T47D (cell line): ENCODE measurements around the gene ESCO1.

ENCODE experiments used
- DNase-seq, 2 experiments: peaks; one replicate each; pipeline versions ENCODE4 v3.0.0 to v3.0.0-alpha.2; 2011 to 2012; ENCODE audit warnings: low read depth in 1 of 2, low spot score in 1 of 2
- JUND ChIP-seq: IDR thresholded peaks from 2 replicates; pipeline ENCODE4 v1.6.1; 2012; ENCODE audit warnings: low read depth
- in situ Hi-C: cut with HindIII; loops from 2 replicates; pipeline ENCODE4 v1.10.0; 2016; ENCODE audit warnings: low sequenced_read_pairs, low pct_unique_long_range_greater_than_20kb

The ESCO1 gene

GRCh38 chr18:21557607-21558253 lies 42.8 kb downstream of the ESCO1 start:
- no peak for TF ChIP-seq JUND
- DNase-seq, result no peak
- in situ Hi-C loops, result no loop called here

DNA sequence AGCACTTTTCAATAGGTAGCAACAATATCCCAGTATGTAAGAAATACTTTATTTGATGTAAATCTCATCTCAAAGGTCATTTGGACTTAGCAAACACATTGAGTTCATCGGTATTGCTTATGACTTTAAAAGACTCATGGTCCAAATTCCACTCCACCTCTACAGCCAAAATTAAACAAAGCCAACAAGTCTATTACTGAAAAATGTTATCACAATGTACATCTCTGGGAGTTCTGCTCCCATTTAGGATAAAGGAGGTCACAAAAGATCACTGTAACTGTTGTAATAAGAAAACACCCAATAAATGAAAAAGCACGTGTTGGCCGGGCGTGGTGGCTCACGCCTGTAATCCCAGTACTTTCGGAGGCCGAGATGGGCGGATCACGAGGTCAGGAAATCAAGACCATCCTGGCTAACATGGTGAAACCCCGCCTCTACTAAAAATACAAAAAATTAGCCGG lies 50.0 kb downstream of the ESCO1 start:
- in situ Hi-C loops, result no loop called here
- DNase-seq, result no peak
- no peak for TF ChIP-seq JUND

DNA sequence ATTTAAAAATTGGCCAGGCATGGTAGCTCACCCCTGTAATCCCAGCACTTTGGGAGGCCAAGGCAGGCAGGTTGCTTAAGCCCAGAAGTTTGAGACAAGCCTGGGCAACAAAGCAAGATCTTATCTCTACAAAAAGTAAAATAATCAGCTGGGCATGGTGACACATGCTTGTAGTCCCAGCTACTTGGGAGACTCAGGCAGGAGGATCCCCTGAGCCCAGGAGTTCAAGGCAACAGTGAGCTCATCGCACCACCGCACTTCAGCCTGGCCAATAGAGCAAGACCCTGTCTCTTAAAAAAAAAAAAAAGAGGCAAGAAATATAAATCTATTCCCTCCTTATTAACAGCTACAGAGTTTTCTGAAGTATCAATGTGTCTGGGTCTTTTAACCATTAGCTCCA lies 51.9 kb downstream of the ESCO1 start:
- no peak for TF ChIP-seq JUND
- in situ Hi-C loops, result no loop called here
- peak in 1 of 2 experiments; percentile 31 for DNase-seq

DNA sequence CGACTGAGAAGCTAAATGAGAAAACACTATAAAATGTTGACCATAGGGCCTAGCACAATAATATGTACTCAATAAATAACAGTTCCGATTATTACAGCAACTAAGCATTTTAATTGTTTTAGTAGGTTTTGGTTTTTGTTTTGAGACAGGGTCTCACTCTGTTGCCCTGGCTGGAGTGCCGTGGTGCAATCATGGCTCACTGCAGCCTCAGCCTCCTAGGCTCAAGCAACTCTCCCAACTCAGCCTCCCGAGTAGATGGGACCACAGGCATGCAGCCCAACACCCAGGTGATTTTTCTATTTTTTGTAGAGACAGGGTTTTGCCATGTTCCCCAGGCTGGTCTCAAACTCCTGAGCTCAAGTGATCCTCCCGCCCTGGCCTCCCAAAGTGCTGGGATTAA lies 54.1 kb downstream of the ESCO1 start:
- no peak for TF ChIP-seq JUND
- in situ Hi-C loops, result no loop called here
- DNase-seq, result no peak

DNA sequence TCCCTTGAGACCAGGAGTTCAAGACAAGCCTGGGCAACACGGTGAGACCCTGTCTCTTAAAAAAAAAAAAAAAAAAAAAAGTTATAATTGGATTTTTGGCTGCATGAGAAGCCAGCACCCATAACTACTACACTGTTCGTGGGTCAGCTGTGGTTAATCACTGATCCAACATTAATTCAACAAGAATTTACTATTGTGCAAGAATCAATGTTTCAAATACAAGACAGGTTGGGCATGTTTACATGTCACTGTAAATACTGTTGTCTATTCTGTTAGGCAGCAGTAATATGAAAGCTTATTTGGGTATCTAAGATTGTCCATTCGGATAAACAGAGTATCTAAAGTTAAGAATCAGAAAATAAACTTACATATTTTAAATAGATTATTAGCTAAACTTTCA lies 62.3 kb downstream of the ESCO1 start:
- in situ Hi-C loops, result no loop called here
- DNase-seq, result peak in 1 of 2 experiments; percentile 7

GRCh38 chr18:21534327-21534726 lies 66.2 kb downstream of the ESCO1 start:
- no peak for TF ChIP-seq JUND
- DNase-seq, result no peak
- in situ Hi-C loops, result no loop called here

More for the DNA sequence above, 62.3 kb downstream of the ESCO1 start:
- no peak for TF ChIP-seq JUND

DNA sequence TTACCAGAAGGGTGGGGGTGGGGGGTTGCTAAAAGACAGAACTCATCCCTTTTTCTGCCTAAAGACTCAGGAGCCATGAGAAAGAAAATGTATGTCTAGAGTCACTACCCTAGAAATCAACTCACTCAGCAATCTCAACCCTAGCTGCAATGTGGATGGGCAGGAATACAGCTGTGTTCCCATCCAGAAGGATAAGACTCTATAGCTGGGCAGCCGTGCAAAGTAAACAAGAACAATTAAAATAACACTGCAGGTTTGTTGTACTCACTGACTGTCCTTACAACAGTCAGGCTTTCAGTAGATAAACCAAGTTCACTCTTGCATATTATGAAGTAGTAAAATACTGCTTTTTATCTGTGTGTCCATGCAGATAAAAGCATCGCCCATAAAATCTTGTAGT lies 74.0 kb downstream of the ESCO1 start:
- DNase-seq, result no peak
- in situ Hi-C loops, result no loop called here
- TF ChIP-seq JUND, result no peak

GRCh38 chr18:21525916-21526315 lies 74.6 kb downstream of the ESCO1 start:
- no peak for DNase-seq
- no peak for TF ChIP-seq JUND
- in situ Hi-C loops, result no loop called here

GRCh38 chr18:21522530-21522929 lies 78.0 kb downstream of the ESCO1 start:
- no peak for TF ChIP-seq JUND
- no peak for DNase-seq
- in situ Hi-C loops, result no loop called here

- no peak for TF ChIP-seq JUND
- DNase-seq, result no peak
- in situ Hi-C loops, result no loop called here
These were observed 86.8 kb downstream of the ESCO1 start for GRCh38 chr18:21513741-21514140.

GRCh38 chr18:21513292-21513691 lies 87.2 kb downstream of the ESCO1 start:
- no peak for DNase-seq
- TF ChIP-seq JUND, result no peak
- in situ Hi-C loops, result no loop called here

GRCh38 chr18:21509062-21509461 lies 91.4 kb downstream of the ESCO1 start:
- DNase-seq, result peak in 1 of 2 experiments; percentile 26
- in situ Hi-C loops, result no loop called here
- TF ChIP-seq JUND, result no peak

DNA sequence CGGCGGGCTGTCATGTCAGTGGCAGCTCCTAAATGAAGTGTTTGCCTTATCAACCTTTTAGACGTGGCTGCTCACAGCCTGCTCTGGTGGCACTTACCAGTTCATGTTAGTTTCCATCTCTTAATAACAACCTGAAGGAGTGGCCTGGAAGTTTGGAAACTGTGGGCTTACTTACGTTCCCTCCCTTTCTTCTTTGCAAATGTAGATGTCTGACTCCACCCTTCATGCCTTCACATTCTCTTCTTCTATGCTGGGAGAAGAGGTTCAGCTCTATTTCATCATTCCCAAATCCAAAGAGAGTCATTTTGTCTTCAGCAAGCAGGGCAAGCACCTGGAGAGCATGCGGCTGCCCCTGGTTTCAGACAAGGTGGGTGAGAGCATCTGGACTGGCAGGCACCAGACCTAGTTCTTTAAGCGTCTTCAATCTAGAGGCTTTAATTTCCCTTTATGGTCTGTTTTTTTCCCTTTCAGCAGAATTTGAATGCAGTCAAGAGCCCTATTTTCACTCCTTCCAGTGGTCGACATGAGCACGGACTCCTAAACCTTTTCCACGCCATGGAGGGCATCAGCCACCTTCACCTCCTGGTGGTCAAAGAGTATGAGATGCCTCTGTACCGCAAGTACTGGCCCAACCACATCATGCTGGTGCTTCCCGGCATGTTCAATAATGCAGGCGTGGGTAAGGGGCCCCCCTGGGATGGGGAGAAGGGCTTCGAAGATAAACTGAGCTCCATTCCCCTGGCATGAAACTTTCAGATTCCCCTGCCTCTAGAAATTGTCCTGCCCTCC lies 92.4 kb downstream of the ESCO1 start:
- no peak for TF ChIP-seq JUND
- no peak for DNase-seq
- in situ Hi-C loops, result no loop called here

GRCh38 chr18:21502661-21503060 lies 97.8 kb downstream of the ESCO1 start:
- no peak for DNase-seq
- TF ChIP-seq JUND, result no peak
- in situ Hi-C loops, result no loop called here
